Measurements from ENCODE around the gene HOXA7.

- TF ChIP-seq POLR2A (IDR thresholded peaks at IDR 0.05) (no peak), CTCF (IDR thresholded peaks at IDR 0.05) (no peak)
Observed at GRCh38 chr7:27128776-27129728, 27.4 kb downstream of the HOXA7 start.
